GM12878 (cell line): ENCODE results near the gene SSC4D. TPM values are rescaled to one million over a fixed set of nuclear protein-coding genes. Genes with fewer than 3 reads are reported as not detected.
A peak's percentile ranks its signal among the peaks of the same experiment; 100 is the strongest.

Source experiments
- ATAC-seq: fragments of 200-7000 bp; cut with Tn5 transposase; 3 replicates; pipeline ENCODE4 v1.9.1; 2020; ENCODE audit warnings: mild to moderate bottlenecking, moderate library complexity
- BruUV-seq: library from RNA; stranded (reverse); fragments of 400-500 nt; replicated peaks from 2 replicates; lab custom pipeline; 2021; lab: Mats Ljungman, UMichigan
- CTCF ChIA-PET: fragments of 300-600 bp; sonication (Branson Sonifier 250); formaldehyde crosslinking; extraction: SDS; loops from one replicate; lab custom pipeline; 2021; ENCODE audit warnings: inconsistent platforms; lab: Yijun Ruan, JAX
- POLR2A ChIA-PET: fragments of 350-600 bp; formaldehyde crosslinking; extraction: SDS; loops from one replicate; lab custom pipeline; 2021; ENCODE audit warnings: inconsistent platforms; lab: Charles Lee
- RAD21 ChIA-PET: fragments of 300-600 bp; sonication (Branson Sonifier 250); formaldehyde crosslinking; loops from one replicate; lab custom pipeline; 2023; ENCODE audit warnings: antibody characterized with exemption; ENCODE audit not compliant: unreplicated experiment; lab: Charles Lee
- SMC1A ChIA-PET: fragments of 300-600 bp; sonication (Branson Sonifier 250); formaldehyde crosslinking; loops from one replicate; lab custom pipeline; 2023; ENCODE audit not compliant: unreplicated experiment, uncharacterized antibody; lab: Charles Lee
- DNase-seq: peaks from one replicate; pipeline ENCODE4 v3.0.0-alpha.2; 2011; ENCODE audit warnings: low read depth, low spot score
- FAIRE-seq: peaks from 3 replicates; lab custom pipeline; 2011; peaks lifted over from hg19 to GRCh38; lab: Jason Lieb, UNC
- H2AFZ ChIP-seq: 2 replicates; pipeline ENCODE4 v1.6.0; 2011; ENCODE audit warnings: low read depth, low read length, control low read depth; ENCODE audit not compliant: control insufficient read depth
- H3K27ac ChIP-seq: 2 replicates; pipeline ENCODE4 v1.5.1; 2011; ENCODE audit warnings: control low read depth; ENCODE audit not compliant: control insufficient read depth, insufficient read depth
- H3K27me3 ChIP-seq, 2 experiments: replicated peaks in 1 of 2; 2 replicates each; pipeline versions ENCODE4 v1.6.0 to v1.6.1; 2011; ENCODE audit warnings: low read length in 1 of 2; ENCODE audit not compliant: control insufficient read depth in 2 of 2, insufficient read depth in 2 of 2
- H3K36me3 ChIP-seq, 2 experiments: 2 replicates each; pipeline ENCODE4 v1.5.1; 2011; ENCODE audit warnings: low read length in 1 of 2; ENCODE audit not compliant: control insufficient read depth in 2 of 2, insufficient read depth in 2 of 2
- H3K4me1 ChIP-seq: 2 replicates; pipeline ENCODE4 v1.6.1; 2011; ENCODE audit warnings: mild to moderate bottlenecking, low read length, moderate library complexity, mixed read lengths; ENCODE audit not compliant: control insufficient read depth, insufficient read depth
- H3K4me2 ChIP-seq: 2 replicates; pipeline ENCODE4 v1.6.0; 2011; ENCODE audit warnings: control low read depth; ENCODE audit not compliant: control insufficient read depth, insufficient read depth
- H3K4me3 ChIP-seq: fragments of 200-600 bp; sonication (generic); 2 replicates; pipeline ENCODE4 v1.5.1; 2016
- H3K79me2 ChIP-seq: 2 replicates; pipeline ENCODE4 v1.6.0; 2011; ENCODE audit warnings: low read length; ENCODE audit not compliant: control insufficient read depth, insufficient read depth
- H3K9ac ChIP-seq: 2 replicates; pipeline ENCODE4 v1.8.0; 2011; ENCODE audit warnings: low read length, control low read depth, mixed read lengths; ENCODE audit not compliant: control insufficient read depth, insufficient read depth
- H3K9me3 ChIP-seq: replicated peaks from 3 replicates; pipeline ENCODE4 v1.5.1; 2011; ENCODE audit warnings: mild to moderate bottlenecking, low read length; ENCODE audit not compliant: control insufficient read depth, insufficient read depth
- H4K20me1 ChIP-seq: 2 replicates; pipeline ENCODE4 v1.6.0; 2011; ENCODE audit not compliant: control insufficient read depth, insufficient read depth
- CREB1 ChIP-seq: IDR thresholded peaks from 2 replicates; pipeline ENCODE4 v1.6.1; 2012; ENCODE audit warnings: low read depth, mild to moderate bottlenecking, inconsistent platforms
- FOXM1 ChIP-seq: IDR thresholded peaks from 2 replicates; pipeline ENCODE4 v1.6.1; 2012; ENCODE audit warnings: low read depth, mild to moderate bottlenecking, inconsistent platforms, low read length, moderate library complexity
- JUNB ChIP-seq: IDR thresholded peaks from 2 replicates; pipeline ENCODE4 v1.6.1; 2016; ENCODE audit warnings: antibody characterized with exemption, mild to moderate bottlenecking
- PML ChIP-seq: IDR thresholded peaks from 2 replicates; pipeline ENCODE4 v1.6.1; 2012; ENCODE audit warnings: low read length, inconsistent platforms
- POU2F2 ChIP-seq: IDR thresholded peaks from 3 replicates; pipeline ENCODE4 v1.6.1; 2011; ENCODE audit warnings: low read depth, mild to moderate bottlenecking, low read length, borderline replicate concordance
- SIN3A ChIP-seq: IDR thresholded peaks from 2 replicates; pipeline ENCODE4 v1.6.1; 2012; ENCODE audit warnings: low read depth, low read length, improper control_type of control experiment
- SP1 ChIP-seq: IDR thresholded peaks from one replicate; pipeline ENCODE4 v1.6.1; 2011; ENCODE audit warnings: low read depth, low read length
- TARDBP ChIP-seq: IDR thresholded peaks from 2 replicates; pipeline ENCODE4 v1.6.1; 2016; ENCODE audit warnings: borderline replicate concordance
- TCF3 ChIP-seq: IDR thresholded peaks from 2 replicates; pipeline ENCODE4 v1.6.1; 2012; ENCODE audit warnings: low read depth, mild to moderate bottlenecking, low read length, borderline replicate concordance; ENCODE audit not compliant: insufficient read depth
- ZNF384 ChIP-seq: IDR thresholded peaks from 2 replicates; pipeline ENCODE4 v1.6.1; 2012; ENCODE audit warnings: low read depth, mild to moderate bottlenecking, low read length, improper control_type of control experiment, borderline replicate concordance
- WGBS: methylation state at CpG from one replicate; pipeline ENCODE4 v1.1.6; 2016; ENCODE audit warnings: low lambda C conversion rate; ENCODE audit not compliant: insufficient replicate concordance, insufficient coverage; ENCODE audit errors: missing lambda C conversion rate; 5-methylcytosine and 5-hydroxymethylcytosine counted together
- in situ Hi-C: fragments of 300-500 bp; cut with MboI; formaldehyde crosslinking; loops from 9 replicates; pipeline ENCODE4 v1.14.3; 2018; ENCODE audit warnings: mixed read lengths
- intact Hi-C: fragments of 100-400 bp; cut with micrococcal nuclease; formaldehyde crosslinking; loops from one replicate; pipeline ENCODE4 v1.14.2; 2022; ENCODE audit not compliant: unreplicated experiment
- polyA plus RNA-seq, 11 experiments: library from polyadenylated mRNA; depleted of rRNA in 4 of 11; unstranded in 6 of 11; stranded (reverse) in 5 of 11; fragments of >200 nt; fragmentation: Nextera tagmentation in 4 of 11; fragmentation: Illumina TruSeq in 1 of 11; extraction: Ambion mirVana in 4 of 11; extraction: Trizol in 1 of 11; gene quantifications; 1 replicate in 1 of 11; 2 replicates in 10 of 11; pipeline versions ENCODE4 v1.2.1 to v1.2.3, GENCODE V29; 2011 to 2016; ENCODE audit warnings: inconsistent platforms in 2 of 11, missing spikeins in 2 of 11, low read depth in 1 of 11
- total RNA-seq, 4 experiments: library from RNA; depleted of rRNA in 3 of 4; stranded (reverse); fragments of >200 nt in 3 of 4; fragmentation: Illumina TruSeq in 1 of 4; extraction: Trizol in 1 of 4; gene quantifications; 2 replicates each; pipeline versions ENCODE4 v1.2.1 to v1.2.3, GENCODE V29; 2013 to 2021
- TF ChIP-seq, protein P1 (sequence below): fragments of 450-650 bp; IDR thresholded peaks from 2 replicates; pipeline ENCODE4 v1.6.1; 2017; ENCODE audit warnings: mild to moderate bottlenecking, moderate library complexity
- TF ChIP-seq, protein P2 (sequence below): fragments of 450-650 bp; IDR thresholded peaks from 2 replicates; pipeline ENCODE4 v1.6.1; 2016; ENCODE audit warnings: mild to moderate bottlenecking
- TF ChIP-seq, protein P3 (sequence below): fragments of 450-650 bp; formaldehyde crosslinking; IDR thresholded peaks from 2 replicates; pipeline ENCODE4 v1.5.0; 2022; ENCODE audit warnings: mild to moderate bottlenecking, missing genetic modification characterization

SSC4D gene
- total and polyA plus RNA-seq, 10 of the 15 experiments (the other 5 are each of a cell fraction or from before 2014, with no cell fraction given) = 0.08 to 0.79 (median 0.25) TPM; not detected in 1

DNA sequence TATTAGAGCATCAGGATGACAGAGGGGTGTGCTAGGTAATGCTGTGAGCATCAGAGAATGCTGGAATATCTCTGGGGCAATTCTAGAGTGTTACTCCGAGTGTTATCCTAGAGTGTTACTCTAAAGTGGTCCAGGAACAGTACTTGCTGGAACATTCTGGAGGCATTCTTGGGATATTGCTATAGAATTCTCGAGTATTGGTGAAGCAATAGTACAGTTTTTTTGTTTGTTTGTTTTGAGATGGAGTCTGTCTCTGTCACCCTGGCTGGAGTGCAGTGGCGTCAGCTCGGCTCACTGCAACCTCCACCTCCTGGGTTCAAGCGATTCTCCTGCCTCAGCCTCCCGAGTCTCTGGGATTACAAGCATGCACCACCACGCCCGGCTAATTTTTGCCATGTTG, 12.6 kb downstream of the SSC4D start (continued):
- TF ChIP-seq, protein P1, sequence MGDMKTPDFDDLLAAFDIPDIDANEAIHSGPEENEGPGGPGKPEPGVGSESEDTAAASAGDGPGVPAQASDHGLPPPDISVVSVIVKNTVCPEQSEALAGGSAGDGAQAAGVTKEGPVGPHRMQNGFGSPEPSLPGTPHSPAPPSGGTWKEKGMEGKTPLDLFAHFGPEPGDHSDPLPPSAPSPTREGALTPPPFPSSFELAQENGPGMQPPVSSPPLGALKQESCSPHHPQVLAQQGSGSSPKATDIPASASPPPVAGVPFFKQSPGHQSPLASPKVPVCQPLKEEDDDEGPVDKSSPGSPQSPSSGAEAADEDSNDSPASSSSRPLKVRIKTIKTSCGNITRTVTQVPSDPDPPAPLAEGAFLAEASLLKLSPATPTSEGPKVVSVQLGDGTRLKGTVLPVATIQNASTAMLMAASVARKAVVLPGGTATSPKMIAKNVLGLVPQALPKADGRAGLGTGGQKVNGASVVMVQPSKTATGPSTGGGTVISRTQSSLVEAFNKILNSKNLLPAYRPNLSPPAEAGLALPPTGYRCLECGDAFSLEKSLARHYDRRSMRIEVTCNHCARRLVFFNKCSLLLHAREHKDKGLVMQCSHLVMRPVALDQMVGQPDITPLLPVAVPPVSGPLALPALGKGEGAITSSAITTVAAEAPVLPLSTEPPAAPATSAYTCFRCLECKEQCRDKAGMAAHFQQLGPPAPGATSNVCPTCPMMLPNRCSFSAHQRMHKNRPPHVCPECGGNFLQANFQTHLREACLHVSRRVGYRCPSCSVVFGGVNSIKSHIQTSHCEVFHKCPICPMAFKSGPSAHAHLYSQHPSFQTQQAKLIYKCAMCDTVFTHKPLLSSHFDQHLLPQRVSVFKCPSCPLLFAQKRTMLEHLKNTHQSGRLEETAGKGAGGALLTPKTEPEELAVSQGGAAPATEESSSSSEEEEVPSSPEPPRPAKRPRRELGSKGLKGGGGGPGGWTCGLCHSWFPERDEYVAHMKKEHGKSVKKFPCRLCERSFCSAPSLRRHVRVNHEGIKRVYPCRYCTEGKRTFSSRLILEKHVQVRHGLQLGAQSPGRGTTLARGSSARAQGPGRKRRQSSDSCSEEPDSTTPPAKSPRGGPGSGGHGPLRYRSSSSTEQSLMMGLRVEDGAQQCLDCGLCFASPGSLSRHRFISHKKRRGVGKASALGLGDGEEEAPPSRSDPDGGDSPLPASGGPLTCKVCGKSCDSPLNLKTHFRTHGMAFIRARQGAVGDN = no peak
- no peak for TF ChIP-seq SIN3A
- no peak for TF ChIP-seq PML
- TF ChIP-seq TCF3 = no peak
- no peak for TF ChIP-seq ZNF384
- TF ChIP-seq FOXM1 = no peak
- no peak for TF ChIP-seq SP1
- no peak for TF ChIP-seq TARDBP
- TF ChIP-seq JUNB = no peak

DNA sequence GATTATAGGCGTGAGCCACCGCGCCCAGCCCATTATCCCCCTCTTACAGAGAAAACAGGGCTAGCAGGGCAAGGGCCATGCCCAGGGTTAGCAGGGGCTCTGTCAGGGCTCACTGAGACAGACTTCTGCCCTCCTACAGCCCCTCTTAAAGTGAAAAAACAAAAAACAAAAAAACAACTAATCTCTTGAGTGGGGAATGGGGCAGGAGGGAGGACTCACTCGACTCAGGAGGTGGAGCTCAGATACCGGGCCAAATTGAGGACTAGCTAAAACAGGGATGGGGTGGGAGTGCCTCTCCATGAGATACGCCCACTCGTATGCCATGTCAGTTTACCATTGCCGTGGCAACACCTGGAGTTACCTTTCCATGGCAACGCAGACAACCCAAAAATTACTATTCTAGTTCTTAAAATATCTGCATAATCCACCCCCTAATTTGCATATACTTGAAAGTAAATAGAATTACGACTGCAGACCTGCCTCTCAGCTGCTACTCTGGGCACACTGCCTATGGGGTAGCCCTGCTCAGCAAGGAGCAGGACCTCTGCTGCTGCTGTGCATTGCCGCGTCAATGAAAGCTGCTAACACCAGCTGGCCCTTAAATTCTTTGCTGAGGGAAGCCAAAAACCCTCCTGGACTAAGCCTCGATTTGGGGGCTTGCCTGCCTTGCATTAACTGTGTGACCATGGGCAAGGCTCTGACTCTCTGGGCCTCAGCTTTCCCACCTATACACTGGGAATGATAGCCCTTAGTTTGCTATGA, 13.4 kb downstream of the SSC4D start:
- ChIA-PET SMC1A (no interaction called here), RAD21 (no interaction called here), POLR2A (interaction anchor here (0.5 to 1.8 kb wide), 2 partner anchors 11 to 38 kb away, joined by 5 to 6 read pairs; no protein-coding TSS in a partner anchor)
- Histone ChIP-seq H2AFZ (no peak overlapping the region), H4K20me1 (no peaks in the 10 kb centered on the region), H3K79me2 (no peaks in the 10 kb centered on the region), H3K27me3 (no peaks in the 10 kb centered on the region; a peak in 1 of 4 replicates), H3K4me2 (no peak overlapping the region)
- intact Hi-C loops = no loop called here
- FAIRE-seq (no peak), DNase-seq (no peak)
- BruUV-seq = no TSS peak
- in situ Hi-C loops = no loop called here
- TF ChIP-seq, protein P2, sequence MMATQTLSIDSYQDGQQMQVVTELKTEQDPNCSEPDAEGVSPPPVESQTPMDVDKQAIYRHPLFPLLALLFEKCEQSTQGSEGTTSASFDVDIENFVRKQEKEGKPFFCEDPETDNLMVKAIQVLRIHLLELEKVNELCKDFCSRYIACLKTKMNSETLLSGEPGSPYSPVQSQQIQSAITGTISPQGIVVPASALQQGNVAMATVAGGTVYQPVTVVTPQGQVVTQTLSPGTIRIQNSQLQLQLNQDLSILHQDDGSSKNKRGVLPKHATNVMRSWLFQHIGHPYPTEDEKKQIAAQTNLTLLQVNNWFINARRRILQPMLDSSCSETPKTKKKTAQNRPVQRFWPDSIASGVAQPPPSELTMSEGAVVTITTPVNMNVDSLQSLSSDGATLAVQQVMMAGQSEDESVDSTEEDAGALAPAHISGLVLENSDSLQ = peak; percentile 50
- TF ChIP-seq ZNF384 (no peak), CREB1 (no peak), POU2F2 (0 out of 3 replicates have a peak, but pooled peaks have one; percentile 16)
- TF ChIP-seq, protein P3, sequence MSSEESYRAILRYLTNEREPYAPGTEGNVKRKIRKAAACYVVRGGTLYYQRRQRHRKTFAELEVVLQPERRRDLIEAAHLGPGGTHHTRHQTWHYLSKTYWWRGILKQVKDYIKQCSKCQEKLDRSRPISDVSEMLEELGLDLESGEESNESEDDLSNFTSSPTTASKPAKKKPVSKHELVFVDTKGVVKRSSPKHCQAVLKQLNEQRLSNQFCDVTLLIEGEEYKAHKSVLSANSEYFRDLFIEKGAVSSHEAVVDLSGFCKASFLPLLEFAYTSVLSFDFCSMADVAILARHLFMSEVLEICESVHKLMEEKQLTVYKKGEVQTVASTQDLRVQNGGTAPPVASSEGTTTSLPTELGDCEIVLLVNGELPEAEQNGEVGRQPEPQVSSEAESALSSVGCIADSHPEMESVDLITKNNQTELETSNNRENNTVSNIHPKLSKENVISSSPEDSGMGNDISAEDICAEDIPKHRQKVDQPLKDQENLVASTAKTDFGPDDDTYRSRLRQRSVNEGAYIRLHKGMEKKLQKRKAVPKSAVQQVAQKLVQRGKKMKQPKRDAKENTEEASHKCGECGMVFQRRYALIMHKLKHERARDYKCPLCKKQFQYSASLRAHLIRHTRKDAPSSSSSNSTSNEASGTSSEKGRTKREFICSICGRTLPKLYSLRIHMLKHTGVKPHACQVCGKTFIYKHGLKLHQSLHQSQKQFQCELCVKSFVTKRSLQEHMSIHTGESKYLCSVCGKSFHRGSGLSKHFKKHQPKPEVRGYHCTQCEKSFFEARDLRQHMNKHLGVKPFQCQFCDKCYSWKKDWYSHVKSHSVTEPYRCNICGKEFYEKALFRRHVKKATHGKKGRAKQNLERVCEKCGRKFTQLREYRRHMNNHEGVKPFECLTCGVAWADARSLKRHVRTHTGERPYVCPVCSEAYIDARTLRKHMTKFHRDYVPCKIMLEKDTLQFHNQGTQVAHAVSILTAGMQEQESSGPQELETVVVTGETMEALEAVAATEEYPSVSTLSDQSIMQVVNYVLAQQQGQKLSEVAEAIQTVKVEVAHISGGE = no peak
- TF ChIP-seq, all 136 proteins: peak for 2
- CTCF ChIA-PET = no interaction called here
- no peak for ATAC-seq
- 61% methylated on average over 13 of the region's 13 CpGs for WGBS
- Histone ChIP-seq H3K9ac (no peak overlapping the region), H3K36me3 (no peaks in the 10 kb centered on the region), H3K27ac (no peak overlapping the region), H3K9me3 (no peaks in the 10 kb centered on the region), H3K4me3 (no peak overlapping the region), H3K4me1 (peaks cover 12% of the 10 kb centered on the region)
